Stimulated activated CD4-positive, alpha-beta T cell treated with anti-CD3 and anti-CD28 coated beads, TNF-alpha, amount 100 ng/mL, for 48 hours (primary cell): Measurements from ENCODE around the gene C6orf118.

Experiments used
- DNase-seq, 3 donors: peaks; one replicate each; pipeline ENCODE4 v3.0.0-alpha.2; 2020; ENCODE audit warnings: low read depth in 3 of 3

The C6orf118 gene

GRCh38 chr6:165244524-165245247 is 64.7 kb downstream of the C6orf118 start:
- DNase-seq: no peak

GRCh38 chr6:165243801-165244200 is 65.6 kb downstream of the C6orf118 start:
- no peak for DNase-seq

GRCh38 chr6:165236326-165236725 is 73.1 kb downstream of the C6orf118 start:
- no peak for DNase-seq

GRCh38 chr6:165232731-165233488 is 76.5 kb downstream of the C6orf118 start:
- no peak for DNase-seq

- no peak for DNase-seq
These were observed 77.5 kb downstream of the C6orf118 start for GRCh38 chr6:165231581-165232561.

- no peak for DNase-seq
These were observed 78.2 kb downstream of the C6orf118 start for GRCh38 chr6:165231177-165231576.
